HEK293 (cell line): ENCODE data around the gene CEP295NL.

ENCODE experiments used
- CTCF ChIA-PET: fragments of 350-600 bp; formaldehyde crosslinking; extraction: SDS; loops from one replicate; lab custom pipeline; 2021; ENCODE audit warnings: antibody characterized with exemption; lab: Yijun Ruan, JAX
- POLR2A ChIA-PET: fragments of 300-600 bp; formaldehyde crosslinking; extraction: SDS; loops from one replicate; lab custom pipeline; 2020; ENCODE audit warnings: antibody characterized with exemption, inconsistent platforms; lab: Yijun Ruan, JAX
- H3K27ac ChIP-seq: fragments of 200-500 bp; sonication (Bioruptor generic); 2 replicates; pipeline ENCODE4 v1.5.1; 2014; ENCODE audit warnings: low read depth, low read length, control low read depth, inconsistent platforms; ENCODE audit errors: extremely low read depth
- H3K36me3 ChIP-seq, 2 experiments: fragments of 200-500 bp in 1 of 2; sonication (Bioruptor generic) in 1 of 2; 1 replicate in 1 of 2; 2 replicates in 1 of 2; pipeline ENCODE4 v1.5.1; 2014 to 2017; ENCODE audit warnings: inconsistent platforms in 2 of 2, low read length in 2 of 2; ENCODE audit not compliant: control insufficient read depth in 2 of 2, insufficient read depth in 1 of 2
- H3K4me1 ChIP-seq: fragments of 200-500 bp; sonication (Bioruptor generic); 2 replicates; pipeline ENCODE4 v1.5.1; 2014; ENCODE audit warnings: mild to moderate bottlenecking, low read length, inconsistent platforms; ENCODE audit not compliant: control insufficient read depth, insufficient read depth
- H3K4me3 ChIP-seq: 2 replicates; pipeline ENCODE4 v1.5.1; 2011; ENCODE audit warnings: low read depth, mild to moderate bottlenecking, control low read depth, low read length, moderate library complexity
- H3K9me3 ChIP-seq: fragments of 200-500 bp; sonication (Bioruptor generic); 2 replicates; pipeline ENCODE4 v1.5.1; 2014; ENCODE audit warnings: low read depth, low read length, inconsistent platforms; ENCODE audit not compliant: control insufficient read depth, insufficient read depth
- FEZF1 ChIP-seq: fragments of 450-650 bp; formaldehyde crosslinking; IDR thresholded peaks from 2 replicates; pipeline ENCODE4 v1.5.1; 2016; ENCODE audit warnings: missing biosample characterization, missing genetic modification characterization
- PRDM10 ChIP-seq: fragments of 450-650 bp; formaldehyde crosslinking; IDR thresholded peaks from 2 replicates; pipeline ENCODE4 v1.5.1; 2016; ENCODE audit warnings: missing biosample characterization, missing genetic modification characterization
- PRDM4 ChIP-seq: fragments of 450-650 bp; formaldehyde crosslinking; IDR thresholded peaks from 2 replicates; pipeline ENCODE4 v1.5.1; 2017; ENCODE audit warnings: missing biosample characterization, missing genetic modification characterization
- TSHZ1 ChIP-seq: fragments of 450-650 bp; formaldehyde crosslinking; IDR thresholded peaks from 2 replicates; pipeline ENCODE4 v1.5.1; 2016; ENCODE audit warnings: missing biosample characterization, missing genetic modification characterization, borderline replicate concordance
- ZBTB21 ChIP-seq: fragments of 450-650 bp; formaldehyde crosslinking; IDR thresholded peaks from 2 replicates; pipeline ENCODE4 v1.5.1; 2017; ENCODE audit warnings: missing biosample characterization, missing genetic modification characterization
- ZEB2 ChIP-seq: fragments of 450-650 bp; formaldehyde crosslinking; IDR thresholded peaks from 2 replicates; pipeline ENCODE4 v1.5.1; 2016; ENCODE audit warnings: missing biosample characterization, missing genetic modification characterization
- ZFP37 ChIP-seq: fragments of 450-650 bp; formaldehyde crosslinking; IDR thresholded peaks from 2 replicates; pipeline ENCODE4 v1.5.1; 2016; ENCODE audit warnings: missing biosample characterization, missing genetic modification characterization
- ZNF24 ChIP-seq: fragments of 450-650 bp; formaldehyde crosslinking; IDR thresholded peaks from 2 replicates; pipeline ENCODE4 v1.5.1; 2016; ENCODE audit warnings: missing biosample characterization, missing genetic modification characterization
- ZNF362 ChIP-seq: fragments of 450-650 bp; formaldehyde crosslinking; IDR thresholded peaks from 2 replicates; pipeline ENCODE4 v1.5.1; 2016; ENCODE audit warnings: missing biosample characterization, missing genetic modification characterization
- ZNF366 ChIP-seq: fragments of 450-650 bp; formaldehyde crosslinking; conservative IDR thresholded peaks from 2 replicates; pipeline ENCODE4 v1.5.1; 2016; ENCODE audit warnings: missing biosample characterization, missing genetic modification characterization
- ZNF37A ChIP-seq: fragments of 450-650 bp; IDR thresholded peaks from 2 replicates; pipeline ENCODE4 v1.5.1; 2018; ENCODE audit warnings: missing biosample characterization, missing genetic modification characterization
- ZNF600 ChIP-seq: fragments of 450-650 bp; formaldehyde crosslinking; IDR thresholded peaks from 2 replicates; pipeline ENCODE4 v1.5.1; 2016; ENCODE audit warnings: missing biosample characterization, missing genetic modification characterization
- ZNF626 ChIP-seq: fragments of 450-650 bp; sonication (Bioruptor Pico); formaldehyde crosslinking; IDR thresholded peaks from 2 replicates; pipeline ENCODE4 v1.5.1; 2018; ENCODE audit warnings: missing biosample characterization, missing genetic modification characterization, inconsistent platforms
- ZNF629 ChIP-seq: fragments of 450-650 bp; formaldehyde crosslinking; IDR thresholded peaks from 2 replicates; pipeline ENCODE4 v1.5.1; 2017; ENCODE audit warnings: missing biosample characterization, missing genetic modification characterization
- ZNF639 ChIP-seq: fragments of 450-650 bp; formaldehyde crosslinking; IDR thresholded peaks from 2 replicates; pipeline ENCODE4 v1.5.1; 2016; ENCODE audit warnings: missing biosample characterization, missing genetic modification characterization
- TF ChIP-seq, protein P1 (sequence below): fragments of 450-650 bp; formaldehyde crosslinking; IDR thresholded peaks from 2 replicates; pipeline ENCODE4 v1.5.1; 2016; ENCODE audit warnings: missing biosample characterization, missing genetic modification characterization
- TF ChIP-seq, protein P2 (sequence below): fragments of 450-650 bp; formaldehyde crosslinking; IDR thresholded peaks from 2 replicates; pipeline ENCODE4 v1.5.1; 2016; ENCODE audit warnings: missing biosample characterization, missing genetic modification characterization, borderline replicate concordance
- TF ChIP-seq, protein P3 (sequence below): fragments of 450-650 bp; formaldehyde crosslinking; IDR thresholded peaks from 2 replicates; pipeline ENCODE4 v1.5.1; 2016; ENCODE audit warnings: missing biosample characterization, missing genetic modification characterization, low read depth

CEP295NL gene

DNA sequence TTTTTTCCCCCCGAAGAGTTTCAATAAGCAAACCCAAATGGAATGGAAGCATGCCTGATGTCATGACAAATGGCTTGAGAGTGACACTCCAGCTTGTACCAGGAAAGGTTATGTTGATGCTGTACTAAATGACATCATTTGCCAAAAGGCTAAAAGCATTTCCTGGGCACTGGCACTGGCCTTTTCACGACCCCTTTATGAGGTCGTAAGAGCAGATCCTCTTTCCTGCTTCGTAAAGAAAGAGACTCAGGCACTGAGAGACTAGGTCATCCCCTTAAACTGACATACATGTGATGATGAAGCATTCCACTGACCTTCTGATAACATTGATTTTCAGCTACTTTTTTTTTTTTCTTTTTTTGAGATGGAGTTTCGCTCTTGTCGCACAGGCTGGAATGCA is 30.5 kb downstream of the CEP295NL start:
- Histone ChIP-seq H3K9me3 (no peaks in the 10 kb centered on the region), H3K27ac (no peak overlapping the region), H3K4me3 (no peak overlapping the region), H3K36me3 (peaks cover 6 to 27% of the 10 kb centered on the region in 2 experiments; a peak in 2 of 3 replicates), H3K4me1 (peaks cover 12% of the 10 kb centered on the region)
- TF ChIP-seq ZBTB21 (tag by site-specific recombination) = peak; percentile 72
- peak; percentile 43; the same call in 1 of the 2 replicates for TF ChIP-seq TSHZ1
- peak; percentile 47; the same call in 1 of the 2 replicates for TF ChIP-seq ZEB2 (tag by site-specific recombination)
- peak; percentile 53 for TF ChIP-seq ZNF366 (tag by site-specific recombination)
- TF ChIP-seq FEZF1 = peak; percentile 87
- peak; percentile 52; the same call in 1 of the 2 replicates for TF ChIP-seq ZNF24 (tag by site-specific recombination)
- no peak for TF ChIP-seq ZNF626 (tag by site-specific recombination)
- TF ChIP-seq, protein P1, sequence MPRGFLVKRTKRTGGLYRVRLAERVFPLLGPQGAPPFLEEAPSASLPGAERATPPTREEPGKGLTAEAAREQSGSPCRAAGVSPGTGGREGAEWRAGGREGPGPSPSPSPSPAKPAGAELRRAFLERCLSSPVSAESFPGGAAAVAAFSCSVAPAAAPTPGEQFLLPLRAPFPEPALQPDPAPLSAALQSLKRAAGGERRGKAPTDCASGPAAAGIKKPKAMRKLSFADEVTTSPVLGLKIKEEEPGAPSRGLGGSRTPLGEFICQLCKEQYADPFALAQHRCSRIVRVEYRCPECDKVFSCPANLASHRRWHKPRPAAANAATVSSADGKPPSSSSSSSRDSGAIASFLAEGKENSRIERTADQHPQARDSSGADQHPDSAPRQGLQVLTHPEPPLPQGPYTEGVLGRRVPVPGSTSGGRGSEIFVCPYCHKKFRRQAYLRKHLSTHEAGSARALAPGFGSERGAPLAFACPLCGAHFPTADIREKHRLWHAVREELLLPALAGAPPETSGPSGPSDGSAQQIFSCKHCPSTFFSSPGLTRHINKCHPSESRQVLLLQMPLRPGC (tag by site-specific recombination) = peak; percentile 35; the same call in 1 of the 2 replicates
- peak; percentile 37; the same call in 1 of the 2 replicates for TF ChIP-seq ZNF600
- peak; percentile 44 for TF ChIP-seq PRDM10 (tag by site-specific recombination)
- TF ChIP-seq ZNF629 (tag by site-specific recombination) = peak; percentile 94
- peak; percentile 45; the same call in 1 of the 2 replicates for TF ChIP-seq ZNF362 (tag by site-specific recombination)
- peak; percentile 30; the same call in 1 of the 2 replicates for TF ChIP-seq ZNF639
- no peak for TF ChIP-seq ZNF37A (tag by site-specific recombination)
- no peak for TF ChIP-seq PRDM4 (tag by site-specific recombination)
- 0 out of 2 replicates have a peak, but pooled peaks have one; percentile 36 for TF ChIP-seq ZFP37
- TF ChIP-seq, protein P2, sequence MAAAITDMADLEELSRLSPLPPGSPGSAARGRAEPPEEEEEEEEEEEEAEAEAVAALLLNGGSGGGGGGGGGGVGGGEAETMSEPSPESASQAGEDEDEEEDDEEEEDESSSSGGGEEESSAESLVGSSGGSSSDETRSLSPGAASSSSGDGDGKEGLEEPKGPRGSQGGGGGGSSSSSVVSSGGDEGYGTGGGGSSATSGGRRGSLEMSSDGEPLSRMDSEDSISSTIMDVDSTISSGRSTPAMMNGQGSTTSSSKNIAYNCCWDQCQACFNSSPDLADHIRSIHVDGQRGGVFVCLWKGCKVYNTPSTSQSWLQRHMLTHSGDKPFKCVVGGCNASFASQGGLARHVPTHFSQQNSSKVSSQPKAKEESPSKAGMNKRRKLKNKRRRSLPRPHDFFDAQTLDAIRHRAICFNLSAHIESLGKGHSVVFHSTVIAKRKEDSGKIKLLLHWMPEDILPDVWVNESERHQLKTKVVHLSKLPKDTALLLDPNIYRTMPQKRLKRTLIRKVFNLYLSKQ (tag by site-specific recombination) = no peak
- TF ChIP-seq, protein P3, sequence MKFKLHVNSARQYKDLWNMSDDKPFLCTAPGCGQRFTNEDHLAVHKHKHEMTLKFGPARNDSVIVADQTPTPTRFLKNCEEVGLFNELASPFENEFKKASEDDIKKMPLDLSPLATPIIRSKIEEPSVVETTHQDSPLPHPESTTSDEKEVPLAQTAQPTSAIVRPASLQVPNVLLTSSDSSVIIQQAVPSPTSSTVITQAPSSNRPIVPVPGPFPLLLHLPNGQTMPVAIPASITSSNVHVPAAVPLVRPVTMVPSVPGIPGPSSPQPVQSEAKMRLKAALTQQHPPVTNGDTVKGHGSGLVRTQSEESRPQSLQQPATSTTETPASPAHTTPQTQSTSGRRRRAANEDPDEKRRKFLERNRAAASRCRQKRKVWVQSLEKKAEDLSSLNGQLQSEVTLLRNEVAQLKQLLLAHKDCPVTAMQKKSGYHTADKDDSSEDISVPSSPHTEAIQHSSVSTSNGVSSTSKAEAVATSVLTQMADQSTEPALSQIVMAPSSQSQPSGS (tag by site-specific recombination) = peak; percentile 88
- ChIA-PET CTCF (interaction anchor here (0.7 to 1.1 kb wide), 2 partner anchors 12 to 99 kb away, joined by 6 read pairs; no protein-coding TSS in a partner anchor), POLR2A (no interaction called here)
